ENCODE results near the gene CLTA.
"Not testable (repeated sequence)": the region's sequence is repeated elsewhere in the genome, so short reads cannot be mapped to it uniquely, and the experiment has no call there.

The CLTA gene

GRCh38 chr9:36247356-36247755, 56.6 kb downstream of the CLTA start:
- DNase-seq: no peak

- DNase-seq: not testable (repeated sequence)
These were observed 57.3 kb downstream of the CLTA start for GRCh38 chr9:36248061-36248460.

- DNase-seq: no peak
These were observed 58.5 kb downstream of the CLTA start for GRCh38 chr9:36249189-36249588.

- no peak for DNase-seq
These were observed 59.4 kb downstream of the CLTA start for GRCh38 chr9:36250079-36250478.

DNA sequence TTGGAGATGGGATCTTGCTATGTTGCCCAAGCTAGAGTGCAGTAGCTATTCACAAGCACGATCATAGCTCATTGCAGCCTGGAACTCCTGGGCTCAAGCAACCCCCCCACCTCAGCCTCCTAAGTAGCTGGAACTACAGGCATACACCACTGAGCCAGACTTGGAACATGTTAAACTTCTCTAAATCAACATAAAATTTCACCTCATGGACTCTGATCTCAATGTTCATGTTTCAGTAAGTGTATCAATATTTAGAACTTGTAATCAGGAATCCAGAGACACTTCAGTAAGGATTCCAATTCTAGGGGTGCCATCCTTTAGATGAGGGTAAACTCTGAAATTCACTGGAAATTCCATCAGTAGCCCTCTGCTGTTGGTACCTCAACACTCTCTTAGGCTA, 60.7 kb downstream of the CLTA start:
- DNase-seq: no peak

GRCh38 chr9:36258208-36258995, 67.7 kb downstream of the CLTA start, which contains the start of gene GNE:
Gene GNE (minus strand): TSS chr9:36258448. CDS start chr9:36249355, 9,093 bp downstream.
- peak; percentile 50 for DNase-seq

DNA sequence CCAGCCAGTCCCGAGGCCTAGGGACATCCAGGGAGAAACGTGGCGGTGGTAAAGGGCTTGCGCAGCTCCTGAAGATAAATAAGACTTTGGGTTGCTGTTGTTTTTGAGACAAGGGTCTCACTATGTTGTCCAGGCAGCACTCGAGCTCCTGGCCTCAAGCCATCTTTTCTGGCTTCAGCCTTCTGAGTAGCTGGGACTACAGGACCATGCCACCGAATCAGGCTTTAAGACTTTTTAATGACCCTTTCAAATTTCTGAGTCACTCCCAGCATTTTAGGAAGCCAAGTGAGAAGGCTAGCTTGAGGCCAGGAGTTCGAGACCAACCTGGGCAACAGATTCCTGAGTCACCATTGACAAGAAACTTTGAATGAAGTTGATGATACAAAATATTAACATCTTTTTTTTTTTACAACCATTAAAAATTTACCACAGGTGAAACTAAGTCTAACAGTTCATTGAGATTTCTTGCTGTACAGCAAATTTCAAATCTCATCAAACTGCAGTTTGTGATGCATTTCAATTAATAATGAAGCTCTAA, 68.3 kb downstream of the CLTA start:
- DNase-seq: no peak
